ENCODE data around the gene RPL23. TPM values are rescaled to one million over a fixed set of nuclear protein-coding genes. Genes with fewer than 3 reads are reported as not detected.

RPL23 gene
- total and polyA plus RNA-seq, 2 donors from 2014 or later, result 1,183 to 2,399 TPM

DNA sequence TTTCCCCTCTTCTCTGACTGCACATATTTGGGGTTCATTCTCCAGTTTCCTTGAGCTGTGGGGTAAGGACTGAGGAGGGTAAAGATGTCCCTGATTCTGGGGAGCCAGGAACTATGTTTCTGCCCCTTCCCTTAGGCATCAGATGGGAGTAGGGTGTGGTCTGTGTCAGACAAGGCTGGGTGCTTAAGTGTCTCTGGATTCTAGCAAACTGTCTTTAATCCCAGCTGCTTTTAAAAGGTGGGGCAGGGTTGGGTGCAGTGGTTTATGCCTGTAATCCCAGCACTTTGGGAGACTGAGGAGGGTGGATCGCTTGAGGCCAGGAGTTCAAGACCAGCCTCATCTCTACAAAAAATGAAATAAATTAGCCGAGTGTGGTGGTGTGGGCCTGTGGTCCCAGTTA, 29.3 kb upstream of the RPL23 start:
- Histone ChIP-seq H3K9me3 (ENCODE audit: control insufficient read depth in 2 of 3, insufficient read depth in 1 of 3, low read length in 3 of 3) (no peaks in the 10 kb centered on the region), H3K36me3 (ENCODE audit: control insufficient read depth in 2 of 3, insufficient read depth in 3 of 3, low read length in 3 of 3) (peaks cover 0 to 12% (median 5%) of the 10 kb centered on the region in 3 donors), H3K9ac (ENCODE audit: low read length in 3 of 3) (peak overlapping the region in 1 of 3 donors; percentile 37), H3K27me3 (ENCODE audit: control insufficient read depth, insufficient read depth, low read length) (no peaks in the 10 kb centered on the region), H3K4me1 (ENCODE audit: control insufficient read depth in 2 of 3, insufficient read depth in 2 of 3, low read depth in 1 of 3, low read length in 3 of 3) (peaks cover 2 to 57% (median 47%) of the 10 kb centered on the region in 3 donors), H3K4me3 (ENCODE audit: low read length in 3 of 3) (no peak overlapping the region), H3K27ac (ENCODE audit: low read depth in 2 of 2, low read length in 2 of 2) (peak overlapping the region; percentile 17 to 38)
- TF ChIP-seq, protein P1, sequence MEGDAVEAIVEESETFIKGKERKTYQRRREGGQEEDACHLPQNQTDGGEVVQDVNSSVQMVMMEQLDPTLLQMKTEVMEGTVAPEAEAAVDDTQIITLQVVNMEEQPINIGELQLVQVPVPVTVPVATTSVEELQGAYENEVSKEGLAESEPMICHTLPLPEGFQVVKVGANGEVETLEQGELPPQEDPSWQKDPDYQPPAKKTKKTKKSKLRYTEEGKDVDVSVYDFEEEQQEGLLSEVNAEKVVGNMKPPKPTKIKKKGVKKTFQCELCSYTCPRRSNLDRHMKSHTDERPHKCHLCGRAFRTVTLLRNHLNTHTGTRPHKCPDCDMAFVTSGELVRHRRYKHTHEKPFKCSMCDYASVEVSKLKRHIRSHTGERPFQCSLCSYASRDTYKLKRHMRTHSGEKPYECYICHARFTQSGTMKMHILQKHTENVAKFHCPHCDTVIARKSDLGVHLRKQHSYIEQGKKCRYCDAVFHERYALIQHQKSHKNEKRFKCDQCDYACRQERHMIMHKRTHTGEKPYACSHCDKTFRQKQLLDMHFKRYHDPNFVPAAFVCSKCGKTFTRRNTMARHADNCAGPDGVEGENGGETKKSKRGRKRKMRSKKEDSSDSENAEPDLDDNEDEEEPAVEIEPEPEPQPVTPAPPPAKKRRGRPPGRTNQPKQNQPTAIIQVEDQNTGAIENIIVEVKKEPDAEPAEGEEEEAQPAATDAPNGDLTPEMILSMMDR (IDR thresholded peaks at IDR 0.05; ENCODE audit: borderline replicate concordance, extremely low read depth, insufficient read depth), result no peak
- DNase-seq, result no peak
- no peak for FAIRE-seq
- intact Hi-C loops (cut with DNase I), result no loop called here

DNA sequence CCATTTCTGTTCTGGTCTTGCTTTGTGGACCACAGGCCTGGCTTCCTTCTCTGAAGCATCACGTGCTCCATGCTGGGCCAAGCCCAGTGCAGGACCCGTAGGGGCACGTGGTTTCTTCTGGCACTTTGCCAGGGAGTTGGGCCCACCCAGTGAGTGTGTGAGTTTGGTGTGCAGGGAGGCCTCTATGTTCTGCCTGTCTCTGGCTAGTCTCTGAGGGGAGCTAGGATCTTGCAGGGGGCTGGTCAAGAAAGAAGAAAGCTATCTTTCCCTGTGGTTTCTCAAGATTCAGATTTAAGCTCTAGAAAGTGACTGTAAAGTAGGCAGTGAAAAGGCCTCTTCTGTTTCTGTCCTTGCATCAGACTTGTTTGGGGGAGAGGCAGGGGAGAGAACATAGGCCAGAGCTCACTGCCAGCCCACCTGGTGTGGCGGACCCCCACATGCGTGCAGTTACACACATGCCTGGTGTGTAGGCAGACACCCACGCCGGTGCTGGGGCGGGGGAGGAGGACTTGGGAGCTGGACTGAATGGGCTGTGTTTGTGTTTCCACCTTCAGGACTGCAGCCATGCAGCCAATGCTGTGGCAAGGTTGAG, 28.2 kb upstream of the RPL23 start:
- FAIRE-seq, result no peak
- H3K4me3 ChIP-seq (ENCODE audit: low read length in 3 of 3), result peak overlapping the region in 1 of 3 donors; percentile 27
- peak; percentile 83 to 94 (median 91) for DNase-seq

DNA sequence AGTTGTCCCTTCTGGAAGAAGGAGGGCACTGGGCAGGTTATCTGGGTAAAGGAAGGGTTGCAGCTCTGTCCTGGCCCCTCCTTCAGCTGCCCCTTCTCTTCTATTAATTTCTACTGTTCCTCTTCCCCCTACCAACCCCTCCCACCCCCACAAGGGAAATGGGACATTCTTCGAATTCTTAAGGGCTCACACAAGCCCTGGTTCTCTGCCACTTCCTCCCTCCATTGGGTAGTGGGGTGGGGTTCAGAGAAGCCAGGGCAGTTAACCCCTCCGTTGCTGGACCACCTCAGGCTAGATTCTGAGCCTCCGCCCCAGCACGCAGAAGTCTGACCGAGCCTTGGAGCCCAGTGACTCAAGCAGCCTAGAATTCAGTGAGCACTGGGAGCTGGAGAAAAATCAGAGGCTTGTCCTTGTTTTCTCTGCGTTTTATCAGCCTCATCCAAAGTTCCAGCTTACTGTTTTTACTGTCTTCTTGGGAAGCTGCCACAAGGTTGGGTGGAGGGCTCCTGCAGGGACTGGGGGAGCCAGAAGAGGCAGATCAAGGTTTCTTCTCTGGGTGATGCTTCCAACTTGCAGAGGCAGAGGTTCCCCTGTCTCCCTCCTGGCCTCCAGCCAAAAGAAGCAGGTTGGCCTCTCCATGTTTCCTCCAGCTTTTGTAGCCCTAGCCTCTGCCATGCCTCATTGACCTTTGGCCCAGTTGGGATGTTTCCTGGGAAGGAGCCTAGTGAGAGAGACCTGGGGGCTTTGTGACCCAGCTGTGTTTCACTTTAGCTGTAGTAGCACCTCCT, 26.6 kb upstream of the RPL23 start:
- FAIRE-seq (no peak), DNase-seq (peak; percentile 72 to 92 (median 85))
- Histone ChIP-seq H3K36me3 (ENCODE audit: control insufficient read depth in 2 of 3, insufficient read depth in 3 of 3, low read length in 3 of 3) (peaks cover 0 to 10% (median 6%) of the 10 kb centered on the region in 3 donors), H3K9ac (ENCODE audit: low read length in 3 of 3) (peak overlapping the region in 1 of 3 donors; percentile 35), H3K4me3 (ENCODE audit: low read length in 3 of 3) (peak overlapping the region in 1 of 3 donors; percentile 5), H3K4me1 (ENCODE audit: control insufficient read depth in 2 of 3, insufficient read depth in 2 of 3, low read depth in 1 of 3, low read length in 3 of 3) (peaks cover 2 to 62% (median 48%) of the 10 kb centered on the region in 3 donors), H3K27ac (ENCODE audit: low read depth in 2 of 2, low read length in 2 of 2) (peak overlapping the region; percentile 60 to 82), H3K9me3 (ENCODE audit: control insufficient read depth in 2 of 3, insufficient read depth in 1 of 3, low read length in 3 of 3) (no peaks in the 10 kb centered on the region), H3K27me3 (ENCODE audit: control insufficient read depth, insufficient read depth, low read length) (no peaks in the 10 kb centered on the region)
- intact Hi-C loops (cut with DNase I), result no loop called here
- TF ChIP-seq, protein P1 (IDR thresholded peaks at IDR 0.05; ENCODE audit: borderline replicate concordance, extremely low read depth, insufficient read depth), result no peak

More for the DNA sequence above, 28.2 kb upstream of the RPL23 start:
- Histone ChIP-seq H3K9ac (ENCODE audit: low read length in 3 of 3) (peak overlapping the region in 1 of 3 donors; percentile 28), H3K27ac (ENCODE audit: low read depth in 2 of 2, low read length in 2 of 2) (peak overlapping the region; percentile 60 to 66), H3K36me3 (ENCODE audit: control insufficient read depth in 2 of 3, insufficient read depth in 3 of 3, low read length in 3 of 3) (peaks cover 0 to 10% (median 6%) of the 10 kb centered on the region in 3 donors), H3K9me3 (ENCODE audit: control insufficient read depth in 2 of 3, insufficient read depth in 1 of 3, low read length in 3 of 3) (no peaks in the 10 kb centered on the region), H3K27me3 (ENCODE audit: control insufficient read depth, insufficient read depth, low read length) (no peaks in the 10 kb centered on the region), H3K4me1 (ENCODE audit: control insufficient read depth in 2 of 3, insufficient read depth in 2 of 3, low read depth in 1 of 3, low read length in 3 of 3) (peaks cover 2 to 62% (median 47%) of the 10 kb centered on the region in 3 donors)
- TF ChIP-seq, protein P1 (IDR thresholded peaks at IDR 0.05; ENCODE audit: borderline replicate concordance, extremely low read depth, insufficient read depth), result no peak
- intact Hi-C loops (cut with DNase I), result no loop called here
